ENCODE measurements around the gene EPS8L3.
"Not testable (repeated sequence)": the region's sequence is repeated elsewhere in the genome, so short reads cannot be mapped to it uniquely, and the experiment has no call there.

GRCh38 chr1:109709822-109710221 lies 53.9 kb downstream of the EPS8L3 start:
- TF ChIP-seq CTCF, POLR2A (IDR thresholded peaks at IDR 0.05): not testable (repeated sequence)

Data from heart left ventricle (tissue), 13 donors.